HG02970 (cell line): ENCODE data around the gene CTSH.
A peak's percentile ranks its signal among the peaks of the same experiment; 100 is the strongest.

ENCODE experiments used
- ATAC-seq: cut with Tn5 transposase; IDR thresholded peaks from one replicate; pipeline ENCODE4 v1.9.1; 2021; ENCODE audit warnings: mild to moderate bottlenecking, moderate library complexity, moderate number of reproducible peaks; ENCODE audit not compliant: unreplicated experiment, low FRiP score

The CTSH gene, protein sequence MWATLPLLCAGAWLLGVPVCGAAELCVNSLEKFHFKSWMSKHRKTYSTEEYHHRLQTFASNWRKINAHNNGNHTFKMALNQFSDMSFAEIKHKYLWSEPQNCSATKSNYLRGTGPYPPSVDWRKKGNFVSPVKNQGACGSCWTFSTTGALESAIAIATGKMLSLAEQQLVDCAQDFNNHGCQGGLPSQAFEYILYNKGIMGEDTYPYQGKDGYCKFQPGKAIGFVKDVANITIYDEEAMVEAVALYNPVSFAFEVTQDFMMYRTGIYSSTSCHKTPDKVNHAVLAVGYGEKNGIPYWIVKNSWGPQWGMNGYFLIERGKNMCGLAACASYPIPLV

GRCh38 chr15:78944669-78945407 is at the start of gene CTSH:
Gene CTSH (minus strand): TSS chr15:78945046. CDS start chr15:78944981, 65 bp downstream.
- peak; percentile 56 for ATAC-seq

DNA sequence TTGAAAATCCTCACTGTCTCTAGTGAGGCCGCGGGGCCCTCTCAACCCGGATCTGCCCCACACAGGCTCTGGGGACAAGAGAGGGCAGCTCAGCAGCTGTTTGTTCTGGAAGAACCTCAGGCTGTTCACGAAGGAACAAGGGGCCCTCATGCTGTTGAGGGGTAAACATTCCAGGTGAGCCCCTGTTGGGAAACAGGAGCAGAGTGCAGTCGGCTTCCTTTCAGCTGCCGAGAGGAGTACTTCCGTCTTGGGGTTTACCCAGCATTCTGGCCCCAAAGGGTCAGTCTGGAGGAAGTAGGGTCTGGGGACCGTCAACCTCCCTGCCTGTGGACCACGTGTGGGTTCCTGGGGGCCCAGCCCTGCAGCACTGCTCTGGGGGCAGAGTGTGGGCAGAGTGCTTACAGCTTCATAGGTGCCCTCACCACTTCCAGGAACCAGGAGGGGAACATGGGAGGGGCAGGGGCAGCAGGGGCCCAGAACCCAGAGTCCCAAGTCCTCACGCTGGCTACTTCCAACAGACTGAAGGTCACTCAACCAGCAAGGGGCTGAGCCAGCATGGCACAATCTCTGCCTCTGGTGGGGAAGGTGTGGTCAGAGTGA is 49.2 kb upstream of the CTSH start:
- no peak for ATAC-seq

DNA sequence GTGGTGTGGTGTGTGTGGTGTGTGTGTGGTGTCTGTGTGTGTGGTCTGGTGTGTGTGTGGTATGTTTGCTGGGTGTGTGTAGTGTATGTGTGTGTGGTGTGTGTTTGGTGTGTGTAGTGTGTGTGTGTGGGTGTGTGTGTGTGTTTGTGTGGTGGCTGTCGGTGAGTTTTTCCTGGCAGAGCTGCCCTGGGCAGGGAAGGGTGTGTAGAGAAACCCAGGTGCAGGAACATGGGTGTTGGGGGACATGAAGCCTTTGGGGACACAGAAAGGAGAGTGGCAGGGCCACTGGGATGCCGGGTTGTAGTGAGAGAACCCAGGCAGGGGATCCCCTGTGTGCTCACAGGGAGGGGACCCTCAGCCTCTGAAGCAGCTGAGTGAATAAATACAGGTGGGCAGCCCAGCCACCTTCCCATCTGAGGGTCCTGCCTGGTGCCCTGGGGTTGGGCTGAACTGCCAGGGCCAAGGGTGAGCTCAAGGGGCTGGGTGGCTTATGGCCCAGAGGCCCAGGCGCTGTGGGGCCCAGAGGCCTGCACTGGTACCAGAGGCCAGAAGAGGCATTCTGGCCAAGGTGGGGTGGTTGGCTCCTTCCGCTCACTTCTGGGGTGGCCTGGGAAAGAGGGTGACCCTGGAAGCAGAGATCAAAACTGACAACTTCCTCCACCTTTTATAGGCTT is 48.5 kb upstream of the CTSH start:
- no peak for ATAC-seq

DNA sequence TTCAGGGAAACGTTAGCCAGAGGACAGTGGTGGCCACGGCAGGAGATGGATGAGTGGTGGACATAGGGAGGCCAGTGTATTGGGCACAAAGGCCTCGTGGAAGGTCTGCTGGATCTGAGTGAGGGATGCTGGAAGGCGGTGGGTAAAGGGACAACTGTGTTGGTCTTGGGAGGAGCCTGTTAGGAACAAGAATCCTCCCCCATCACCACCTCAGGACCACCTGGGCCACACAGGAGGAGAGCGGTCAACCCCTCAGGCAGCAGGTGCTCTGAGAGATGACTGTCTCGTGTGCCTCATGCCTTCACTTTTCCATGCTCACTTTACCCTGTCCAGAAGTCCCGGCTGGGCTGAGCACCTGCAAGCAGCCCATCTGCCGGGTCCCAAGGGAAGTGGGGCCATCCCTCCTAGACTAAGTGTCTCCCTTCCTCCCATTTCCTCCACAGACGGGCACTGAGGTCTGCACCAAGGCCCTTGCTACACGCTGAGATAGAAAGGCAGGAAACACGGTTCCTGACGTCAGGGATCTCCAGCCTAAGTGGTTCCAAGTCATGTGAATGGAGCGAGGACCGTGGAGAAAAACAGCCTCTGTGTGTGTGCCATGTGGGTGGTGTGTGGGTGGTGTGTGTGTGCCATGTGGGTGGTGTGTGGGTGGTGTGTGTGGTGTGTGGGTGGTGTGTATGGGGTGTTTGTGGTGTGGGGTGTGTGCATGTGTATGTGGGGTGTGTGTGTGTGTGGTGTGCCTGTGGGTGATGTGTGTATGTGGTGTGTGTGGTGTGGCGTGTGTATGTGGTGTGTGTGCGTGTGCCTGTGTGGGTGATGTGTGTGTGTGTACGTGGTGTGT is 47.8 kb upstream of the CTSH start:
- no peak for ATAC-seq

DNA sequence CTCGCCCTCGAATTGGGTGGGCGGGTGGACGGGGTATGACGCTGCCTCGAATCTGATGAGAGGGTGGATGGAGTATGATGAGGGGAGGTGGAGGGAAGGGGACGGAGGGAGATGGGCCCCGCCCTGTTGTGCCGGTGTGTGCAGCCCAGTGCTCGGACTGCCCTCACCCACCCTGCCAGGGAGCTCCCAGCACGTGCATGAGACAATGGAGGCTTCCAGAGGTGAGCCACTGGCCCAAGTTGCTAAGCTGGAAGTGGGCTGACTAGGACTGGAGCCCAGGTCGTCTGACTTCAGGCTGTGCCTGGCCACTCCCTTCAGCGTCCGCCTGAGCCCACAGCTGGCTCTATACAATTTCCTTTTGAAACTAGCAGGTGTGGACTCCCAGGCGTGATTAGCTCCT is 47.0 kb upstream of the CTSH start:
- no peak for ATAC-seq

- no peak for ATAC-seq
These were observed 46.6 kb upstream of the CTSH start for GRCh38 chr15:78991476-78991875.

- no peak for ATAC-seq
These were observed 45.4 kb upstream of the CTSH start for GRCh38 chr15:78990278-78990677.

DNA sequence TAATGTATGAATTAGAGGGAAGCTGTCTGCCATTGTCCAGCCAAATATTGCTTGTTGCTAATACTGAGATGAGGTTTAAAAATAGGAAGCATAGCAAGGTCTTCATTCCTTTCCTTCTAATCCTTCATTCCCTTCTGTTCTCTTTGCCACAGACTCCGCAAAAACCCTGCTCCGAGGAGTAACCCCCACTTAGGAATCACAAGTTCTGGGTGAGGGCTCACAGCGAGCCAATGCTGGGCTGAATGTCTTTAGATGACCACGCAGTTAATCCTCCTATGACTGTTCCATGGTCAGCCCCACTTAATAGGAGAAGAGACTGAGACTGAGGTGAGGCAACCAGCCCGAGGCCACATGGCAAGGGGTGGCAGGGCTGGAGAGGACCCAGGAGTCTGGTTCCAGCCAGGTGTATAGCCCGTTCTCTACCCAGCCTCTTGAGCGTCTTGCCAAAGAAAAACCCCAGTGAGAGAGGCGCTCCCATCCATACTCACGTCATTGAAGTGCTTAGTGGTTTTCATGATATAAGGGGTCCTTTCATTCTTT is 44.9 kb upstream of the CTSH start:
- no peak for ATAC-seq

- no peak for ATAC-seq
These were observed 43.6 kb upstream of the CTSH start for GRCh38 chr15:78988361-78988911.

GRCh38 chr15:78987556-78988360 is 42.9 kb upstream of the CTSH start:
- ATAC-seq = no peak

GRCh38 chr15:78985859-78986475 is 41.1 kb upstream of the CTSH start:
- ATAC-seq = no peak

- ATAC-seq = no peak
These were observed 39.2 kb upstream of the CTSH start for GRCh38 chr15:78984041-78984440.

DNA sequence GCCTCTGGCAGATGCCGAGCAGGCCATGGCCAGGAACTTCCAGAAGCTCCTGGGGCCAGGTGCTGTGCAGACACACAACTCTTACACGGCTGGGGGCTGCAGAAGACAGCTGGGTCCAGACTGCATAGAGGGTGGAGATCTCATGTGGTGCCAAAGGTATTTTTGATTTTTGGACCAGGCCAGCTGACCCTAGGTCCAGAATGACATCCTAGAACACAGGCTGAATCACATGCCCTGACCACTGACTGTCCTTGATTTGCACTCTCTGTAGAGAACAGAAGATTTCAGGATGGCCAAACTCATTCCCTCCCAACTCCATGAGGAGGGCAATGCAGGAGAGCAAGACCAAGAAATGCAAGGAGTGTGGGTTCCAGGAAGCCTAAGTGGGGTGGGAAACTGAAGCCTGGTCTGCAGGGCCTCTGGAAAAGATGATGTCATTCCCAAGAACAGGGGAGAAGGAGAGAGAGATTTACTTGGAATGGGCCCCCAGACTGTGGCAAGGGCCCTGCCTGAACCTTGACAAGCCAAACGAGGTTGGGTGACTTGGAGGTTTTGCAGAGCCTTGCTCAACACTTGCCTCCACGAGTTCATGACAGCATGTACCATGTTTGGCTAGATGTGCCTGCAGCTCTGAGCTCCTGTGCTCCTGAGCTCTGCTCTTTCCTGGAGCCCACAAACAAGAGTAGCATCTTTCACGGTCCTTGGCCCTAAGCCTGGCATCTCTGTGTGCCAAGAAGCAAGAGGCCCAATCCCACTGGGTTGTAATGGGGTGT is 38.5 kb upstream of the CTSH start:
- ATAC-seq = no peak

DNA sequence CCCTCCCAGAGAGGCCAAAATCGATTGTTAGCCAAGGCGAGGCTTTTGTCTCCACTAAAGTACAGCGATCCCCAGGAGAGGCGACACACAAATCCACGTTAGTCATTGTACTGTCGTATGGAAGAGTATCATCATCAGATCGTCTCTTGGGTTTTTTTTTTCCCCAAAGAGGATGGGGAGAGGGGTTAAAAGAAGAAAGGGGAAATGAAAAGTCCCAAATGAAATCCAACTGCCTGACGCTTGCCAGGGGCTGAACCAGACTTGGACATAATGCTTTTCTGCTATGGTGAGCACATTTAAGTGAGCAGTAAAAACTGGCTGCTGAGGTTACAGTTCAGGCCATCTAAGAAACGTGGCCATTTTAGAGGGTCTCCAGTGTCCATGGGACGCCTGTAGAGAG is 37.9 kb upstream of the CTSH start:
- ATAC-seq = no peak

- no peak for ATAC-seq
These were observed 36.9 kb upstream of the CTSH start for GRCh38 chr15:78981532-78982313.

- no peak for ATAC-seq
These were observed 34.8 kb upstream of the CTSH start for GRCh38 chr15:78979456-78980320.
